ENCODE data around the gene SLC13A4.

SLC13A4 gene

DNA sequence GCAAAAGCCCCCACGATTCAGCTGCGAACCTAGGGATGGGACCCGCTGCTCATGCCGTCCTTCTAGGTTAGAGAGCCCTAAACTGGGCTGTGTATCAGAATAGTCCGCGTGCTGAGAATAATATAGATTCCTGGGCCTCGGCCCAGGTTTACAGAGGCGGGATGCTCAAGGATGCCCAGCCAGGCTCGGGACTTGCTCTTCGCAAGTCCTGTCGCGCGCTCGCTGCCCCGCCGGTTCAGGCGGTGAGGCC, 65.9 kb downstream of the SLC13A4 start:
- no peaks in the 10 kb centered on the region for H3K27me3 ChIP-seq (ENCODE audit: low read depth, low read length)
- peak overlapping the region; percentile 93 for H2AFZ ChIP-seq (ENCODE audit: low read depth, low read length)
- peak overlapping the region; percentile 20 for H3K27ac ChIP-seq (ENCODE audit: low read length)
- H3K9ac ChIP-seq (ENCODE audit: low read length), result peak overlapping the region; percentile 75
- peaks cover 44% of the 10 kb centered on the region for H3K79me2 ChIP-seq (ENCODE audit: low read length)
- no peaks in the 10 kb centered on the region; the same call in 1 of the 2 replicates for H4K20me1 ChIP-seq (ENCODE audit: insufficient read depth, low read length)
- peaks cover 17% of the 10 kb centered on the region; the same call in 1 of the 2 replicates for H3K4me1 ChIP-seq (ENCODE audit: low read length)
- TF ChIP-seq EZH2phosphoT487 (IDR thresholded peaks at IDR 0.05; ENCODE audit: low read depth) (no peak), CTCF (IDR thresholded peaks at IDR 0.05; ENCODE audit: low read depth, low read length) (peak; percentile 52; the same call in 1 of the 2 replicates)
- H3K4me2 ChIP-seq (ENCODE audit: low read length), result peak overlapping the region; percentile 84
- H3K4me3 ChIP-seq (ENCODE audit: low read length), result peak overlapping the region; percentile 99
- H3K36me3 ChIP-seq (replicated peaks; ENCODE audit: low read depth, low read length), result no peaks in the 10 kb centered on the region
- no peaks in the 10 kb centered on the region for H3K9me3 ChIP-seq (ENCODE audit: insufficient read depth, low read length)

DNA sequence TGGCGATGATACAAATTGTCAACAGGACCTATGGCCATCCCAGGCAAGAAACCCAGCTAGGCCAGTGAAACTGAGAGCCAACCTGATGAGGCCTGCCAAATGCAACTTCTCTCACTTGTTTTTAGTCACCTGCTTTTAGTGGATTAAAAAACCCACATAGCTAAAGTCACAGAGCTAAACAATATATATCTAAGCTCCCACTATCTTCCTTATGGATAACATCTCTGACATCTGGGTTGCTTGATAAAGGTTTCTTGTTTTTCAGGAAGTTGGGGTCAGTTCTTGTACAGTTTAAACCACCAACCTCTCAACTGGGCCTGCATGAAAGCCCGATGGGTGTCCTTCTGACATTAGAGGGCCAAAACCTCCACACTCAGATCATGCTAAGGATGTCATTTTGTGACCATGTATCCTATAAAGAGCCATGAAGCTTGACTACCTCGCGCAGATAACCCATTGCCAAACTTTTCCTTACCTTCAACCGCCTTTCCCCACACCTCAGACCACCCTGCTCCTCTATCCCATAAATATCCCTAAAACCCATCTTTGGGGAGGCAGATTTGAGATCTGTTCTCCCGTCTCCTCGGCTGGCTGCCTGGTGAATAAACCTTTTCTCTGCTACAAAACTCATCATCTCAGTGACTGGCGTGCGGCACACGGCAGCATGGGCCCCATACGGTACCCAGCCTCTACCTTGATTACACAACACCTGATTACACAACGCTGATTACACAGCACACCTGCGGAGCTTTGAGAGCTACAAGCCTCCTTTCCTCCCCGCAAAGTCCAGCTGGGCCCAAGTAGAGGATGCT, 66.5 kb downstream of the SLC13A4 start:
- Histone ChIP-seq H3K4me1 (ENCODE audit: low read length) (peaks cover 17% of the 10 kb centered on the region; the same call in 1 of the 2 replicates), H3K27ac (ENCODE audit: low read length) (peak overlapping the region; percentile 20), H3K79me2 (ENCODE audit: low read length) (peaks cover 40% of the 10 kb centered on the region), H3K9me3 (ENCODE audit: insufficient read depth, low read length) (no peaks in the 10 kb centered on the region), H3K9ac (ENCODE audit: low read length) (peak overlapping the region; percentile 75), H2AFZ (ENCODE audit: low read depth, low read length) (peak overlapping the region; percentile 93), H3K27me3 (ENCODE audit: low read depth, low read length) (no peaks in the 10 kb centered on the region), H3K4me2 (ENCODE audit: low read length) (peak overlapping the region; percentile 84), H3K36me3 (replicated peaks; ENCODE audit: low read depth, low read length) (no peaks in the 10 kb centered on the region), H3K4me3 (ENCODE audit: low read length) (peak overlapping the region; percentile 99), H4K20me1 (ENCODE audit: insufficient read depth, low read length) (no peaks in the 10 kb centered on the region; the same call in 1 of the 2 replicates)
- TF ChIP-seq CTCF (IDR thresholded peaks at IDR 0.05; ENCODE audit: low read depth, low read length), result no peak
- TF ChIP-seq EZH2phosphoT487 (IDR thresholded peaks at IDR 0.05; ENCODE audit: low read depth), result no peak

DNA sequence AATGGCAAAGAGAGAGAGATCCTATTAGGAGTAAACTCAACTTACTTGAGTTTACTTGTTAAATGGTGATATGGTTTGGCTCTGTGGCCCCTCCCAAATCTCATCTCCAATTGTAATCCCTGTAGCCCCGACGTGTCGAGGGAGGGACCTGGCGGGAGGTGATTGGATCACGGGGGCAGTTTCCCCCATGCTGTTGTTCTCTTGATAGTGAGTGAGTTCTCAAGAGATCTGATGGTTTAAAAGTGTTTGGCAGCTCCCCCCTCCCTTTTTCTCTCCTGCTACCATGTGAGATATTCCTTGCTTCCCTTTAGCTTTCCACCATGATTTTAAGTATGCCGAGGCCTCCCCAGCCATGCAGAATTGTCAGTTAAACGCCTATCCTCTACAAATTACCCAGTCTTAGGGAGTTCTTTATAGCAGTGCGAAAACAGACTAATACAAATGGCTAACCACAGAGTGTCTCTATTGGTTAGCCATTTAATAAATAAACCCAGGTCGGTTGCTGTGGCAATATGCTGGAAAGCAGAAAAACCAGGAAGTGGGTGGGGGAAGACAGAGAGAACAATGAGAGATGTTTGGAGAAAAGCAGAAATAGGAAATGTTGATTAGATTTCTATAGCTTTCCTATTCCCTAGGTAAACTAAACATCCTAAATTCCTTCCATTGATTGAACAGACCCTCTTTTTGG, 68.7 kb downstream of the SLC13A4 start:
- H3K4me2 ChIP-seq (ENCODE audit: low read length), result no peak overlapping the region
- no peak overlapping the region for H2AFZ ChIP-seq (ENCODE audit: low read depth, low read length)
- no peaks in the 10 kb centered on the region for H3K36me3 ChIP-seq (replicated peaks; ENCODE audit: low read depth, low read length)

More for the DNA sequence above, 68.7 kb downstream of the SLC13A4 start:
- no peak overlapping the region for H3K27ac ChIP-seq (ENCODE audit: low read length)
- no peaks in the 10 kb centered on the region; the same call in 1 of the 2 replicates for H4K20me1 ChIP-seq (ENCODE audit: insufficient read depth, low read length)
- no peaks in the 10 kb centered on the region for H3K9me3 ChIP-seq (ENCODE audit: insufficient read depth, low read length)
- peaks cover 19% of the 10 kb centered on the region for H3K79me2 ChIP-seq (ENCODE audit: low read length)
- no peak for TF ChIP-seq EZH2phosphoT487 (IDR thresholded peaks at IDR 0.05; ENCODE audit: low read depth)
- no peak for TF ChIP-seq CTCF (IDR thresholded peaks at IDR 0.05; ENCODE audit: low read depth, low read length)
- no peak overlapping the region for H3K9ac ChIP-seq (ENCODE audit: low read length)
- H3K4me3 ChIP-seq (ENCODE audit: low read length), result no peak overlapping the region
- no peaks in the 10 kb centered on the region for H3K27me3 ChIP-seq (ENCODE audit: low read depth, low read length)
- peaks cover 17% of the 10 kb centered on the region; the same call in 1 of the 2 replicates for H3K4me1 ChIP-seq (ENCODE audit: low read length)

Data from OCI-LY3 (cell line).